ENCODE measurements around the gene GSPT1.

GRCh38 chr16:11870399-11870798, 45.4 kb downstream of the GSPT1 start:
- TF ChIP-seq TAF1 (IDR thresholded peaks at IDR 0.05; ENCODE audit: borderline replicate concordance, insufficient read depth, low read length) = no peak
- no peak for TF ChIP-seq REST (IDR thresholded peaks at IDR 0.05; ENCODE audit: insufficient read depth in 1 of 2, low read depth in 2 of 2, low read length in 2 of 2)
- TF ChIP-seq POLR2AphosphoS5 (IDR thresholded peaks at IDR 0.05; ENCODE audit: low read depth, low read length) = no peak
